ENCODE results near the gene ZGLP1.
A peak's percentile ranks its signal among the peaks of the same experiment; 100 is the strongest.
"Not testable (repeated sequence)": the region's sequence is repeated elsewhere in the genome, so short reads cannot be mapped to it uniquely, and the experiment has no call there.

The ZGLP1 gene

GRCh38 chr19:10292789-10293636 is 16.6 kb downstream of the ZGLP1 start:
- no peak for DNase-seq

- no peak for DNase-seq
Measured at GRCh38 chr19:10292206-10292788, 17.3 kb downstream of the ZGLP1 start.

GRCh38 chr19:10291554-10292205 is 17.9 kb downstream of the ZGLP1 start:
- DNase-seq = no peak

GRCh38 chr19:10290876-10291553 is 18.6 kb downstream of the ZGLP1 start:
- peak; percentile 26 to 61 for DNase-seq

- peak in 1 of 2 experiments; percentile 46 for DNase-seq
Measured at GRCh38 chr19:10290357-10290875, 19.2 kb downstream of the ZGLP1 start.

GRCh38 chr19:10289836-10290356 is 19.7 kb downstream of the ZGLP1 start, which contains the start of gene ICAM5:
Gene ICAM5, plus strand, starts transcription at chr19:10289952. Its CDS starts 92 bp downstream, at chr19:10290044.
- peak in 1 of 2 experiments; percentile 76 for DNase-seq

GRCh38 chr19:10289167-10289835 is 20.3 kb downstream of the ZGLP1 start:
- peak; percentile 79 to 87 for DNase-seq

- peak; percentile 15 to 79 for DNase-seq
Measured at GRCh38 chr19:10288662-10289166, 20.9 kb downstream of the ZGLP1 start.

GRCh38 chr19:10286803-10287737 is 22.5 kb downstream of the ZGLP1 start, which contains the start of gene ICAM4:
Gene ICAM4, plus strand, starts transcription at chr19:10286955. Its CDS starts 58 bp downstream, at chr19:10287013.
- peak; percentile 40 to 51 for DNase-seq

- no peak for DNase-seq
Measured at GRCh38 chr19:10285393-10285792, 24.2 kb downstream of the ZGLP1 start.

GRCh38 chr19:10284960-10285278 is 24.7 kb downstream of the ZGLP1 start:
- DNase-seq = no peak

- no peak for DNase-seq
Measured at GRCh38 chr19:10284065-10284959, 25.3 kb downstream of the ZGLP1 start.

GRCh38 chr19:10283301-10284064 is 26.1 kb downstream of the ZGLP1 start:
- no peak for DNase-seq

- DNase-seq = not testable (repeated sequence)
Measured at GRCh38 chr19:10282043-10282442, 27.6 kb downstream of the ZGLP1 start.

- no peak for DNase-seq
Measured at GRCh38 chr19:10279737-10280442, 29.7 kb downstream of the ZGLP1 start.

GRCh38 chr19:10278935-10279334 is 30.7 kb downstream of the ZGLP1 start:
- DNase-seq = no peak

- no peak for DNase-seq
Measured at GRCh38 chr19:10277795-10278589, 31.6 kb downstream of the ZGLP1 start.

All from NCI-H524 (cell line).